OCI-LY1 (cell line): ENCODE measurements around the gene PRKCI.

Experiments
- CTCF ChIP-seq: fragments of 200-600 bp; sonication (generic), shearing (Covaris generic); IDR thresholded peaks from 2 replicates; pipeline ENCODE4 v1.5.1; 2017; ENCODE audit warnings: mild to moderate bottlenecking, antibody characterized with exemption, low read length, moderate library complexity, mixed read lengths
- EZH2 ChIP-seq: fragments of 200-600 bp; sonication (generic), shearing (Covaris generic); IDR thresholded peaks from 2 replicates; pipeline ENCODE4 v1.8.0; 2017; ENCODE audit warnings: borderline replicate concordance, mixed run types, mild to moderate bottlenecking, antibody characterized with exemption, low read length, moderate library complexity, mixed read lengths

GRCh38 chr3:170309046-170309445 lies 86.8 kb downstream of the PRKCI start:
- TF ChIP-seq CTCF (no peak), EZH2 (no peak)
